Endothelial cell of umbilical vein (primary cell): ENCODE data around the gene RNF43. TPM values are rescaled to one million over a fixed set of nuclear protein-coding genes. Genes with fewer than 3 reads are reported as not detected.

Experiments
- BruUV-seq: library from RNA; stranded (reverse); fragments of 400-500 nt; replicated peaks from 2 replicates; lab custom pipeline; 2021; lab: Mats Ljungman, UMichigan
- CTCF ChIA-PET: fragments of 300-600, 350-600 bp; sonication (Branson Sonifier 250); formaldehyde crosslinking; loops from one replicate; lab custom pipeline; 2021; ENCODE audit warnings: antibody characterized with exemption, inconsistent platforms; lab: Charles Lee
- POLR2A ChIA-PET: fragments of 300-600, 350-600 bp; sonication (Branson Sonifier 250); formaldehyde crosslinking; loops from one replicate; lab custom pipeline; 2021; ENCODE audit warnings: antibody characterized with exemption, inconsistent platforms; lab: Charles Lee
- DNase-seq: peaks from one replicate; pipeline ENCODE4 v3.0.0-alpha.2; 2011; ENCODE audit warnings: low read depth, low spot score
- FAIRE-seq: peaks from 2 replicates; lab custom pipeline; 2011; peaks lifted over from hg19 to GRCh38; lab: Jason Lieb, UNC
- H2AFZ ChIP-seq: 2 replicates; pipeline ENCODE4 v1.6.0; 2012; ENCODE audit warnings: low read depth, low read length, control low read depth, inconsistent platforms
- H3K27ac ChIP-seq: 2 replicates; pipeline ENCODE4 v1.5.1; 2011; ENCODE audit warnings: low read depth, mild to moderate bottlenecking, control low read depth, low read length, moderate library complexity; ENCODE audit not compliant: insufficient read depth
- H3K27me3 ChIP-seq, 2 experiments: 2 replicates each; pipeline versions ENCODE4 v1.6.0 to v1.6.1; 2011; ENCODE audit warnings: low read length in 2 of 2, mixed read lengths in 1 of 2; ENCODE audit not compliant: control insufficient read depth in 2 of 2, insufficient read depth in 2 of 2
- H3K36me3 ChIP-seq, 2 experiments: 2 replicates in 1 of 2; 3 replicates in 1 of 2; pipeline ENCODE4 v1.5.1; 2011; ENCODE audit warnings: low read length in 2 of 2, mild to moderate bottlenecking in 1 of 2, moderate library complexity in 1 of 2; ENCODE audit not compliant: control insufficient read depth in 2 of 2, insufficient read depth in 2 of 2; ENCODE audit errors: extremely low read depth in 1 of 2
- H3K4me1 ChIP-seq: 3 replicates; pipeline ENCODE4 v1.5.1; 2011; ENCODE audit warnings: mild to moderate bottlenecking, low read length; ENCODE audit not compliant: control insufficient read depth, insufficient read depth; ENCODE audit errors: extremely low read depth
- H3K4me2 ChIP-seq: 2 replicates; pipeline ENCODE4 v1.6.1; 2011; ENCODE audit warnings: low read length, control low read depth, mixed read lengths; ENCODE audit not compliant: insufficient read depth
- H3K4me3 ChIP-seq, 3 experiments: fragments of 200-600 bp in 1 of 3; sonication (generic), shearing (Covaris generic) in 1 of 3; replicated peaks in 1 of 3; 2 replicates each; pipeline ENCODE4 v1.5.1; 2011 to 2016; ENCODE audit warnings: control low read depth in 3 of 3, low read length in 3 of 3, mild to moderate bottlenecking in 2 of 3, inconsistent platforms in 1 of 3, low read depth in 1 of 3, moderate library complexity in 1 of 3; ENCODE audit not compliant: insufficient read depth in 1 of 3
- H3K79me2 ChIP-seq: 2 replicates; pipeline ENCODE4 v1.6.0; 2012; ENCODE audit warnings: low read length, inconsistent platforms; ENCODE audit not compliant: control insufficient read depth, insufficient read depth
- H3K9ac ChIP-seq: replicated peaks from 2 replicates; pipeline ENCODE3; 2011; ENCODE audit warnings: low read length, control low read depth; ENCODE audit not compliant: insufficient read depth; ENCODE audit errors: extremely low read depth
- H3K9me1 ChIP-seq: replicated peaks from 3 replicates; pipeline ENCODE4 v1.6.0; 2011; ENCODE audit warnings: mild to moderate bottlenecking, low read length; ENCODE audit not compliant: control insufficient read depth, insufficient read depth; ENCODE audit errors: extremely low read depth
- H3K9me3 ChIP-seq: replicated peaks from 2 replicates; pipeline ENCODE4 v1.5.1; 2012; ENCODE audit warnings: low read length, inconsistent platforms; ENCODE audit not compliant: control insufficient read depth, insufficient read depth
- H4K20me1 ChIP-seq: replicated peaks from 2 replicates; pipeline ENCODE3; 2011; ENCODE audit warnings: mild to moderate bottlenecking, low read length; ENCODE audit not compliant: control insufficient read depth, insufficient read depth; ENCODE audit errors: extremely low read depth
- CTCF ChIP-seq, 2 donors: IDR thresholded peaks; 1 replicate in 1 of 2; 2 replicates in 1 of 2; pipeline ENCODE4 v1.5.1; 2011; ENCODE audit warnings: low read length in 2 of 2, mild to moderate bottlenecking in 2 of 2, moderate library complexity in 2 of 2, control low read depth in 1 of 2, inconsistent platforms in 1 of 2, low read depth in 1 of 2; ENCODE audit not compliant: insufficient read depth in 1 of 2; ENCODE audit errors: extremely low read depth in 1 of 2
- EZH2 ChIP-seq: IDR thresholded peaks from 2 replicates; pipeline ENCODE4 v1.6.1; 2012; ENCODE audit warnings: borderline replicate concordance, low read depth, mild to moderate bottlenecking, moderate library complexity, low read length, inconsistent platforms; ENCODE audit not compliant: severe bottlenecking
- FOS ChIP-seq: IDR thresholded peaks from 2 replicates; pipeline ENCODE4 v1.6.1; 2011; ENCODE audit warnings: mild to moderate bottlenecking, low read length, moderate library complexity, borderline replicate concordance; ENCODE audit not compliant: insufficient read depth
- GATA2 ChIP-seq: IDR thresholded peaks from 2 replicates; pipeline ENCODE4 v1.7.0; 2011; ENCODE audit warnings: low read depth, mild to moderate bottlenecking, moderate library complexity, mixed read lengths, low read length; ENCODE audit not compliant: insufficient read length, insufficient read depth
- JUN ChIP-seq: IDR thresholded peaks from 2 replicates; pipeline ENCODE4 v1.6.1; 2011; ENCODE audit warnings: borderline replicate concordance, low read depth; ENCODE audit not compliant: insufficient read length, insufficient read depth
- MAX ChIP-seq: IDR thresholded peaks from 2 replicates; pipeline ENCODE4 v1.6.1; 2011; ENCODE audit not compliant: insufficient read depth, insufficient read length
- MYC ChIP-seq: IDR thresholded peaks from one replicate; pipeline ENCODE4 v1.6.1; 2011; ENCODE audit warnings: mild to moderate bottlenecking, low read depth, low read length
- POLR2A ChIP-seq: IDR thresholded peaks from 2 replicates; pipeline ENCODE4 v1.6.1; 2012; ENCODE audit warnings: low read depth, mild to moderate bottlenecking, control low read depth, low read length
- POLR2AphosphoS5 ChIP-seq: IDR thresholded peaks from 2 replicates; pipeline ENCODE4 v1.6.1; 2012; ENCODE audit warnings: low read depth, mild to moderate bottlenecking, control low read depth, low read length, moderate library complexity; ENCODE audit not compliant: insufficient read depth
- dilution Hi-C: fragments of 300-500 bp; cut with MboI; formaldehyde crosslinking; loops from one replicate; pipeline ENCODE4 v1.15.0; 2019; ENCODE audit warnings: low sequenced_read_pairs; ENCODE audit not compliant: extremely low pct_ligation_motif_present
- intact Hi-C: fragments of 100-400 bp; cut with micrococcal nuclease; formaldehyde crosslinking; loops from one replicate; pipeline ENCODE4 v1.10.0; 2022
- polyA plus RNA-seq, 4 experiments: library from polyadenylated mRNA; depleted of rRNA in 3 of 4; stranded (reverse) in 3 of 4; unstranded in 1 of 4; fragments of >200 nt; gene quantifications; 2 replicates each; pipeline versions ENCODE4 v1.2.1 to v1.2.3, GENCODE V29; 2011 to 2012; ENCODE audit warnings: missing spikeins in 1 of 4
- total RNA-seq: library from RNA; stranded (reverse); gene quantifications from 2 replicates; pipeline ENCODE4 v1.2.3, GENCODE V29; 2021

RNF43 gene
- total and polyA plus RNA-seq, 2 donors (not counting 3 experiments of a cell fraction or from before 2014, with no cell fraction given): not detected

GRCh38 chr17:58382108-58382871, 35.0 kb downstream of the RNF43 start:
- Histone ChIP-seq H3K4me3 (no peak overlapping the region), H3K4me2 (no peak overlapping the region), H3K36me3 (no peaks in the 10 kb centered on the region), H3K9me3 (no peaks in the 10 kb centered on the region), H3K27ac (no peak overlapping the region), H4K20me1 (no peaks in the 10 kb centered on the region), H2AFZ (no peak overlapping the region), H3K9me1 (no peaks in the 10 kb centered on the region), H3K4me1 (no peaks in the 10 kb centered on the region), H3K79me2 (no peaks in the 10 kb centered on the region), H3K9ac (no peak overlapping the region), H3K27me3 (peaks cover 14 to 15% of the 10 kb centered on the region in 2 experiments)
- ChIA-PET CTCF (no interaction called here), POLR2A (no interaction called here)
- dilution Hi-C loops (no loop called here), intact Hi-C loops (no loop called here)
- TF ChIP-seq MYC: no peak
- TF ChIP-seq POLR2A: no peak
- no peak for TF ChIP-seq CTCF (IDR thresholded peaks at IDR 0.05; ENCODE audit: extremely low read depth in 1 of 2, insufficient read depth in 1 of 2, low read depth in 1 of 2, low read length in 2 of 2)
- TF ChIP-seq JUN: no peak
- no peak for TF ChIP-seq MAX
- TF ChIP-seq GATA2: no peak
- TF ChIP-seq POLR2AphosphoS5: no peak
- no peak for TF ChIP-seq FOS
- no peak for TF ChIP-seq EZH2
- no TSS peak for BruUV-seq
- FAIRE-seq: no peak
- no peak for DNase-seq
